Measurements from ENCODE around the gene COG1. TPM values are rescaled to one million over a fixed set of nuclear protein-coding genes. Genes with fewer than 3 reads are reported as not detected.
A peak's percentile ranks its signal among the peaks of the same experiment; 100 is the strongest.

The COG1 gene
- total RNA-seq, 1 donor from 2014 or later: 17.6 TPM

GRCh38 chr17:73231395-73231794 lies 38.5 kb downstream of the COG1 start:
- DNase-seq: peak; percentile 40

DNA sequence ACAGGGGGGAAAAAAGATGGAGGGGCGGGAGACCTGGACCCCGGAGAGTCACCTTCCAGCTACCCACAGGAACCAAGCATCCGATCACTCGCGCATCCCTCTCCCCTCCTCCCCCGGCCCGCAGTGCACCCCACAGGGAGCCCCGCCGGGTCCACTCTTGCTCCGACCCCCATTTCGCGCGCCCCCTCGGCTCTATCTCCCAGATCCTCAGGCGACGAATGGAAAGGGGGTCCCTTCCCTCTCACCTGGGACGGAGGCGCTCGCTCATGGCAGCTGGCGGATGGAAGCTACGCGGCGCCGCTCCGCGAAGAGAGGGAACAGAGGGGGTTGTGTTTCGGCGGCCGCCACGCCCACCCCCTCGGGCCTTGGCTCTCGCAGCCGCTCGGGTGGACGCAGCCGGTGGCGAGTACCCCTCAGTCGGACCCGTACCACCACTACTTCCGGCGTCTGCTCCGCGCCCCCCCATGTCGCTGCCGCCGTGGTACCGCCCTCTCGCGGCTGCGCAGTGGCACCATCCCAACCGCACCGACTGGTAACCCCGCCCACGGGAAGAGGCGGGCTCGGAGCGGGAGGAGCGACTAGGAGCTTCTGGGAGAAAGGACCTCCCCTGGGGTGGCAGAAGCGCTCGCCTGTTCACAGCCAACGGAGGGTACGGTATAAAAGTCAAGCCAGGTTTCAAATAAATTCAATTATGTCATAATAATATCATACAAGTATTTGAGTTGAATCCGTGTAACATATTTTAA lies 39.2 kb downstream of the COG1 start:
- DNase-seq: peak; percentile 98

GRCh38 chr17:73232587-73233373 lies 39.9 kb downstream of the COG1 start:
- peak; percentile 49 for DNase-seq

GRCh38 chr17:73234736-73235135 lies 41.9 kb downstream of the COG1 start:
- DNase-seq: no peak

GRCh38 chr17:73237714-73238113 lies 44.9 kb downstream of the COG1 start:
- no peak for DNase-seq

GRCh38 chr17:73240561-73240960 lies 47.7 kb downstream of the COG1 start:
- DNase-seq: no peak

- no peak for DNase-seq
Measured at GRCh38 chr17:73247726-73248125, 54.9 kb downstream of the COG1 start.

DNA sequence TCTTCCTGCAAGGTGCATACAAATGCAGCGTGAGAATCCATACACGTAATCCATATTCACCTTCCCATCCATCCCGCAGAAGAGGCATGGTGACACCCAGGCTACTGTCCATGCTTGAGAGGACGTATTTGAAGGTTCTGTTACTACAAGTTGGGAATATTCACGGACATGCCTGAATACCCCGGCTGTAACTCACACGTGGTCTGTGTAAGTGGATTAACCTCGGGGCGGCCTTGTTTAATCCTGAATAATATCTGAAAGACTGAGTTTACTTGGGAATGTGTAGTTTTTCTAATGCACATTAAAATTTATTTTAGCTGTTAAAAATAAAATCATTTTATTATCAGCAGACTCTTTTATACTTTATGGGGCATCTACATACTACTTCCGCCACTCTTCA lies 55.7 kb downstream of the COG1 start:
- DNase-seq: no peak

DNA sequence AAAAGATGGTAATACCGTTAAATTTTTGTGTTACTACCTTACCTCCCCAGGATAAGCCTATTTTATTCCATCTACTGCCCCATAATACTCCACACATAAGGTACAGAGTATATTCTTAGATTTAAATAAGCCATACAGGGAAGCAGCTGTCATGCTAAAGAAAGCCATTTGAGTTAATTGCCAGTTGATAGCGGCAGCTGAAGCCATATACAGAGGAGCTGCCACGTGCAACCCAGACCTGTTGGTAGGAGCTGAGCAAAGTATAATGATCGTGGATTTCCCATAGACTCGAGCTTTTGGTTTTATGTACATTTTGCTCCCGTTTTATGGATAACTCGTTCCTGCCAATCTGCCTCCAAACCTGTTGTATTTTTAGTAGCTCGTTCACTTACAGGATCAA lies 56.8 kb downstream of the COG1 start:
- peak; percentile 54 for DNase-seq

- DNase-seq: no peak
Measured at GRCh38 chr17:73250851-73251640, 58.2 kb downstream of the COG1 start.

- no peak for DNase-seq
Measured at GRCh38 chr17:73251871-73252270, 59.0 kb downstream of the COG1 start.

DNA sequence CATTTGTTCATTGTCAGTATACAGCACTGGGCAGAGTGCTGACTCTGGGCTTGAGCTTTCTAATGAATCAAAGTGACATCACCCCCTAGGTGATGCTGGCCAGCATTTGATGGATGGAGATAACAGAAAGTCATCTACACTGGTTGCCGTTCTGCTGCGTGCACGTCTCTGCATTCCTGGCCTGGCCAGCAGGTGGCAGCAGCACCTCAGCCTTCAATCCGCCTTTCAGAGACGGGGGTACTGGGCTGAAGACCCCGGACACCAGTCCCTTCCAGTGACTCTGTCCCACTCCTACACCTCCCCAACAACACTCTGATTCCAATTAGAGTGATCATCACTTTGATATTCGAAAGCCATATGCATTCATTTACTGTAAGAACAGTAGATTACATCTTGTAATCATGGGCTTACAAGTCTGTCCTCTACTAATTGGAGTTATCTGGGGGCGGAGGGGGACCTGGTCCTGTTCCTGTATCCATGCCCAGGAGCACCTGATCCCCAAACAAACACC lies 62.9 kb downstream of the COG1 start:
- peak; percentile 70 for DNase-seq

- no peak for DNase-seq
Measured at GRCh38 chr17:73256220-73256619, 63.4 kb downstream of the COG1 start.

DNA sequence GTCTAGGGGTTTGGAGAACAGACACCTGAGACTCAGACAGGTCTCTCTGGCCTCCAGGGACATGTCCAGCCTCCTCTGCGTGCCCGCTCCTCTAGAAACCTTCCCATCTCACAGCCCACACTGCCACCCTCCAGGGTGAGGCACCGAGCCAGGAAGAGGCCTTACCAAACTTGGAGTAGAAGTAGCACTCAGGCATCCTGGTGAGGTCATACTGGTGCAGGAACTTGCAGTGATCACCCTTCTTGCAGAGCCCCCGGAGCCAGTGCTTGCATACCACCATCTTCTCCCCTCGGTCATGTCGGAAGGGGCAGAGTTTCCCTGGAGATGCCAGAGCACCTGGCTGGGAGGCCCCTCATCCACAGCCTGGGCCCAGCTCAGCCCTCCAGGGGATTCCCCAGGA lies 64.7 kb downstream of the COG1 start:
- no peak for DNase-seq

Other genes with a start within 250 kb of the COG1 start
- 12.7 TPM for gene SLC39A11, start 100.4 kb upstream of the COG1 start, total RNA-seq
- 0.21 TPM for gene SSTR2, start 28.0 kb upstream of the COG1 start, total RNA-seq
- gene CPSF4L, start 68.8 kb downstream of the COG1 start, total RNA-seq: not detected
- gene CDC42EP4, start 118.9 kb downstream of the COG1 start, total RNA-seq: 38.9 TPM

Data from tongue (tissue), 2 donors.